ENCODE measurements around the gene NFIA. TPM values are rescaled to one million over a fixed set of nuclear protein-coding genes. Genes with fewer than 3 reads are reported as not detected.

NFIA gene
- total and polyA plus RNA-seq, 2 of the 13 experiments (the other 11 are each of a cell fraction or from before 2014, with no cell fraction given) = 14.7 to 28.5 TPM

DNA sequence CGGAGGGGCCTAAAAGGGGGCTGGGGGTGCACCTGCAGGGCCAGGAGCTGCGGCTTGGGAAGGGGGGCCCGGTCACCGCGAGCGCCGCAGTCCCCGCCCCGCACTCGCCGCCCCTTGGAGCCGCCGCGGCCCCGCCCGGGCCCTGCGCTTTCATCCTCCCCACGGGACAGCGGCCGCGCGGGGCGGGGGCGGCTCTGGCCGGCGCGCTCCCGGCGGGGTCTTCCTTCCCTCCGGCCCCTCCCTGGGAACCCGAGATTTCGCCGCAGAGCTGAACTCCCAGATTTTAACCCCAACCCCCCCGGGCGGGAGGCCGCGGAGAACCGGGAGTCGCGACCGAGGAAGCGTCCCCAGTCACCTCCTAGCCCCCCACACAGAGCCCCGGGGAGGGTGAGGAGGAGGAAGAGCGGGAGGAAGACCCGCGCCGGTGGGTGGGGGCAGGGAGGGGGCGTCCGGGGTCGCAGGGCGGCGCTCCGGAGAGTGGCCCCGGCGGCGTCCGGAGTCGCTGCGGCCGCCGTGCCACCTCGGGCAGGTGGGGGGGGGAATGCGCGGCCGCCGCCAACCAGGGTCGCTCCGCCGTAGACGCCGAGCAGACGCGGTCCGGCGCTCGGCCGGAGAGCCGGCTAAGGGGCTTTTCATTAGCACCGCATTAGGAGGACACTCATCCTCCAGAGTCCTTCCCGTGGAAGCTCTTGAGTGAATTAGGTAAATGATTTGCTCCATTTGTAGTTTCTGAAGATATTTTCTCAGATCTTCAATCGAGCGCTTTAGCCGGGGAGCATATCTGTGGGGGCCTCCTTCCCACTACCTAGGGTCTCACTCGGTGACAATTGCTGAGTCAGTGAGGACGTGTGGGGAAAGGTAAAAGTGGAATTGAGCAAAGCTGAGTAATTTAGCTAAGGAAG lies 31.6 kb upstream of the NFIA start:
- DNase-seq (ENCODE audit: low spot score) = no peak
- POLR2A ChIA-PET = interaction anchor here (1.2 to 1.5 kb wide), 5 partner anchors 27 to 214 kb away, joined by 3 to 11 read pairs (median 4); partner anchors contain the start of gene NFIA
- Histone ChIP-seq H3K27ac (ENCODE audit: extremely low read length, insufficient read depth, low read length) (peak overlapping the region; percentile 47), H2AFZ (ENCODE audit: low read length) (no peak overlapping the region), H3K36me3 (replicated peaks in 1 of 2; ENCODE audit: control insufficient read depth in 1 of 2, insufficient read depth in 2 of 2, low read length in 2 of 2) (no peaks in the 10 kb centered on the region), H4K20me1 (ENCODE audit: insufficient read depth, low read length) (no peaks in the 10 kb centered on the region), H3K27me3 (ENCODE audit: control insufficient read depth in 1 of 2, insufficient read depth in 2 of 2, low read length in 2 of 2) (peaks cover 2 to 32% of the 10 kb centered on the region in 2 experiments; a peak in 4 of 5 replicates), H3K79me2 (ENCODE audit: insufficient read depth, low read length) (no peaks in the 10 kb centered on the region), H3K4me3 (replicated peaks in 1 of 3; ENCODE audit: insufficient read depth in 1 of 3, low read depth in 2 of 3, low read length in 3 of 3) (peak overlapping the region; percentile 67 to 80 (median 74)), H3K9me3 (ENCODE audit: low read length) (no peaks in the 10 kb centered on the region), H3K9ac (ENCODE audit: insufficient read depth, low read depth, low read length) (peak overlapping the region; percentile 56), H3K4me1 (ENCODE audit: insufficient read depth, low read length) (peaks cover 35% of the 10 kb centered on the region), H3K4me2 (ENCODE audit: low read depth, low read length) (peak overlapping the region; percentile 88)
- in situ Hi-C loops (cut with HindIII; ENCODE audit: extremely low pct_ligation_motif_present, low pct_unique_long_range_greater_than_20kb) = loop anchor here (5.0 kb wide), 2 partner anchors 287 to 402 kb away; no protein-coding TSS in a partner anchor
- BruUV-seq (replicated peaks) = no TSS peak
- CTCF ChIA-PET (ENCODE audit: low intra/inter-chr PET ratio, low total read pairs) = interaction anchor here (1.8 kb wide), 1 partner anchor 287 kb away, joined by 5 read pairs; no protein-coding TSS in a partner anchor
- intact Hi-C loops (cut with micrococcal nuclease; ENCODE audit: unreplicated experiment) = loop anchor here (1.0 to 10.0 kb wide), 7 partner anchors 37 to 804 kb away; no protein-coding TSS in a partner anchor
- 3% methylated on average over 22 of the region's 85 CpGs for WGBS (ENCODE audit: low lambda C conversion rate)
- no peak for FAIRE-seq
- peak; percentile 62 for ATAC-seq
- TF ChIP-seq, protein P1, sequence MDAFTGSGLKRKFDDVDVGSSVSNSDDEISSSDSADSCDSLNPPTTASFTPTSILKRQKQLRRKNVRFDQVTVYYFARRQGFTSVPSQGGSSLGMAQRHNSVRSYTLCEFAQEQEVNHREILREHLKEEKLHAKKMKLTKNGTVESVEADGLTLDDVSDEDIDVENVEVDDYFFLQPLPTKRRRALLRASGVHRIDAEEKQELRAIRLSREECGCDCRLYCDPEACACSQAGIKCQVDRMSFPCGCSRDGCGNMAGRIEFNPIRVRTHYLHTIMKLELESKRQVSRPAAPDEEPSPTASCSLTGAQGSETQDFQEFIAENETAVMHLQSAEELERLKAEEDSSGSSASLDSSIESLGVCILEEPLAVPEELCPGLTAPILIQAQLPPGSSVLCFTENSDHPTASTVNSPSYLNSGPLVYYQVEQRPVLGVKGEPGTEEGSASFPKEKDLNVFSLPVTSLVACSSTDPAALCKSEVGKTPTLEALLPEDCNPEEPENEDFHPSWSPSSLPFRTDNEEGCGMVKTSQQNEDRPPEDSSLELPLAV (CRISPR knock-in tag; conservative IDR thresholded peaks at IDR 0.05; ENCODE audit: low read depth) = no peak
- TF ChIP-seq CENPX (CRISPR knock-in tag; IDR thresholded peaks at IDR 0.05) (no peak), GTF2F1 (IDR thresholded peaks at IDR 0.05; ENCODE audit: low read length) (no peak), NFIC (IDR thresholded peaks at IDR 0.05; ENCODE audit: low read length) (no peak), ADNP (CRISPR knock-in tag; IDR thresholded peaks at IDR 0.05) (no peak), ZFP90 (CRISPR knock-in tag; IDR thresholded peaks at IDR 0.05; ENCODE audit: borderline replicate concordance) (no peak), ARNT2 (CRISPR knock-in tag; IDR thresholded peaks at IDR 0.05; ENCODE audit: low read depth) (0 out of 2 replicates have a peak, but pooled peaks have one; percentile 27), ZNF552 (CRISPR knock-in tag; IDR thresholded peaks at IDR 0.05; ENCODE audit: borderline replicate concordance) (no peak), ASH2L (IDR thresholded peaks at IDR 0.05; ENCODE audit: insufficient read length, low read depth, low read length) (peak; percentile 71), SMARCC2 (IDR thresholded peaks at IDR 0.05) (no peak), ZBTB42 (CRISPR knock-in tag; IDR thresholded peaks at IDR 0.05) (no peak), ZNF616 (CRISPR knock-in tag; IDR thresholded peaks at IDR 0.05; ENCODE audit: low read depth) (no peak), SRSF1 (optimal IDR thresholded peaks at IDR 0.05; ENCODE audit: low read depth, low read length) (peak; percentile 89)
- TF ChIP-seq, protein P2, sequence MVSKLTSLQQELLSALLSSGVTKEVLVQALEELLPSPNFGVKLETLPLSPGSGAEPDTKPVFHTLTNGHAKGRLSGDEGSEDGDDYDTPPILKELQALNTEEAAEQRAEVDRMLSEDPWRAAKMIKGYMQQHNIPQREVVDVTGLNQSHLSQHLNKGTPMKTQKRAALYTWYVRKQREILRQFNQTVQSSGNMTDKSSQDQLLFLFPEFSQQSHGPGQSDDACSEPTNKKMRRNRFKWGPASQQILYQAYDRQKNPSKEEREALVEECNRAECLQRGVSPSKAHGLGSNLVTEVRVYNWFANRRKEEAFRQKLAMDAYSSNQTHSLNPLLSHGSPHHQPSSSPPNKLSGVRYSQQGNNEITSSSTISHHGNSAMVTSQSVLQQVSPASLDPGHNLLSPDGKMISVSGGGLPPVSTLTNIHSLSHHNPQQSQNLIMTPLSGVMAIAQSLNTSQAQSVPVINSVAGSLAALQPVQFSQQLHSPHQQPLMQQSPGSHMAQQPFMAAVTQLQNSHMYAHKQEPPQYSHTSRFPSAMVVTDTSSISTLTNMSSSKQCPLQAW (CRISPR knock-in tag; IDR thresholded peaks at IDR 0.05) = no peak
- TF ChIP-seq, protein P3, sequence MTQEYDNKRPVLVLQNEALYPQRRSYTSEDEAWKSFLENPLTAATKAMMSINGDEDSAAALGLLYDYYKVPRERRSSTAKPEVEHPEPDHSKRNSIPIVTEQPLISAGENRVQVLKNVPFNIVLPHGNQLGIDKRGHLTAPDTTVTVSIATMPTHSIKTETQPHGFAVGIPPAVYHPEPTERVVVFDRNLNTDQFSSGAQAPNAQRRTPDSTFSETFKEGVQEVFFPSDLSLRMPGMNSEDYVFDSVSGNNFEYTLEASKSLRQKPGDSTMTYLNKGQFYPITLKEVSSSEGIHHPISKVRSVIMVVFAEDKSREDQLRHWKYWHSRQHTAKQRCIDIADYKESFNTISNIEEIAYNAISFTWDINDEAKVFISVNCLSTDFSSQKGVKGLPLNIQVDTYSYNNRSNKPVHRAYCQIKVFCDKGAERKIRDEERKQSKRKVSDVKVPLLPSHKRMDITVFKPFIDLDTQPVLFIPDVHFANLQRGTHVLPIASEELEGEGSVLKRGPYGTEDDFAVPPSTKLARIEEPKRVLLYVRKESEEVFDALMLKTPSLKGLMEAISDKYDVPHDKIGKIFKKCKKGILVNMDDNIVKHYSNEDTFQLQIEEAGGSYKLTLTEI (CRISPR knock-in tag; conservative IDR thresholded peaks at IDR 0.05) = no peak
- TF ChIP-seq, protein P4, sequence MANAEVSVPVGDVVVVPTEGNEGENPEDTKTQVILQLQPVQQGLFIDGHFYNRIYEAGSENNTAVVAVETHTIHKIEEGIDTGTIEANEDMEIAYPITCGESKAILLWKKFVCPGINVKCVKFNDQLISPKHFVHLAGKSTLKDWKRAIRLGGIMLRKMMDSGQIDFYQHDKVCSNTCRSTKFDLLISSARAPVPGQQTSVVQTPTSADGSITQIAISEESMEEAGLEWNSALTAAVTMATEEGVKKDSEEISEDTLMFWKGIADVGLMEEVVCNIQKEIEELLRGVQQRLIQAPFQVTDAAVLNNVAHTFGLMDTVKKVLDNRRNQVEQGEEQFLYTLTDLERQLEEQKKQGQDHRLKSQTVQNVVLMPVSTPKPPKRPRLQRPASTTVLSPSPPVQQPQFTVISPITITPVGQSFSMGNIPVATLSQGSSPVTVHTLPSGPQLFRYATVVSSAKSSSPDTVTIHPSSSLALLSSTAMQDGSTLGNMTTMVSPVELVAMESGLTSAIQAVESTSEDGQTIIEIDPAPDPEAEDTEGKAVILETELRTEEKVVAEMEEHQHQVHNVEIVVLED (CRISPR knock-in tag; IDR thresholded peaks at IDR 0.05; ENCODE audit: borderline replicate concordance) = no peak
